Astrocyte of the cerebellum (primary cell): ENCODE data around the gene MAPK7.

Experiments
- DNase-seq: peaks from one replicate; pipeline ENCODE4 v3.0.0-alpha.2; 2011; ENCODE audit warnings: low read depth
- H3K4me3 ChIP-seq: 2 replicates; pipeline ENCODE4 v1.5.1; 2011; ENCODE audit warnings: mild to moderate bottlenecking, low read depth, low read length, moderate library complexity
- in situ Hi-C: cut with HindIII; loops from 2 replicates; pipeline ENCODE4 v1.10.0; 2017; ENCODE audit warnings: low sequenced_read_pairs
- TF ChIP-seq, protein P1 (sequence below): IDR thresholded peaks from 2 replicates; pipeline ENCODE4 v1.5.1; 2012; ENCODE audit warnings: low read length, low read depth, moderate library complexity, mild to moderate bottlenecking; ENCODE audit errors: missing control alignments

Gene MAPK7

GRCh38 chr17:19378416-19379360, at the start of gene MAPK7:
Gene MAPK7 (plus strand): TSS chr17:19378498. CDS start chr17:19378901, 403 bp downstream.
- DNase-seq = no peak
- TF ChIP-seq, protein P1, sequence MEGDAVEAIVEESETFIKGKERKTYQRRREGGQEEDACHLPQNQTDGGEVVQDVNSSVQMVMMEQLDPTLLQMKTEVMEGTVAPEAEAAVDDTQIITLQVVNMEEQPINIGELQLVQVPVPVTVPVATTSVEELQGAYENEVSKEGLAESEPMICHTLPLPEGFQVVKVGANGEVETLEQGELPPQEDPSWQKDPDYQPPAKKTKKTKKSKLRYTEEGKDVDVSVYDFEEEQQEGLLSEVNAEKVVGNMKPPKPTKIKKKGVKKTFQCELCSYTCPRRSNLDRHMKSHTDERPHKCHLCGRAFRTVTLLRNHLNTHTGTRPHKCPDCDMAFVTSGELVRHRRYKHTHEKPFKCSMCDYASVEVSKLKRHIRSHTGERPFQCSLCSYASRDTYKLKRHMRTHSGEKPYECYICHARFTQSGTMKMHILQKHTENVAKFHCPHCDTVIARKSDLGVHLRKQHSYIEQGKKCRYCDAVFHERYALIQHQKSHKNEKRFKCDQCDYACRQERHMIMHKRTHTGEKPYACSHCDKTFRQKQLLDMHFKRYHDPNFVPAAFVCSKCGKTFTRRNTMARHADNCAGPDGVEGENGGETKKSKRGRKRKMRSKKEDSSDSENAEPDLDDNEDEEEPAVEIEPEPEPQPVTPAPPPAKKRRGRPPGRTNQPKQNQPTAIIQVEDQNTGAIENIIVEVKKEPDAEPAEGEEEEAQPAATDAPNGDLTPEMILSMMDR = no peak
- in situ Hi-C loops = no loop called here
- H3K4me3 ChIP-seq = peak within 1 kb of the TSS; percentile 74

DNA sequence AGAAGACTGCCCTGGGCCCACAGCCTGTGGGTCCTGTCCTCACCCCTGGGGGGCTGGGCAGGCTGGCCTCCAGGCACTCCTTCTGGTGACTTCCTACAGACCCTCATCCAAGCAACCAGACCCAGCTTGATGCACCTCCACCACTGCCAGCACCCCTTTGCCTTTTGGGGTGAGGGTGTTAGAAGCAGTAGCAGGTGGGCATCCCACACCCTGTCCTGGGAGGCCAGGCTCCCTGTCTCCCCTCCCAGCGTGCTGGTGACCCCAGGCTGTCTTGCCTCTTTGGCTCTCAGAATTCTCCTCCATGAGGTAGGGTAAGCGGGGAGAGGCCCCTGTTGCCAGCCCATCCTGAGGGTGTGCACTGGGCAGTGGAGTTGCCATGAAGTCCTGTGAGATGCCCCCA, 49.2 kb upstream of the MAPK7 start:
- no peak for DNase-seq
- H3K4me3 ChIP-seq = no peak overlapping the region
- TF ChIP-seq, protein P1 = no peak
- in situ Hi-C loops = no loop called here

DNA sequence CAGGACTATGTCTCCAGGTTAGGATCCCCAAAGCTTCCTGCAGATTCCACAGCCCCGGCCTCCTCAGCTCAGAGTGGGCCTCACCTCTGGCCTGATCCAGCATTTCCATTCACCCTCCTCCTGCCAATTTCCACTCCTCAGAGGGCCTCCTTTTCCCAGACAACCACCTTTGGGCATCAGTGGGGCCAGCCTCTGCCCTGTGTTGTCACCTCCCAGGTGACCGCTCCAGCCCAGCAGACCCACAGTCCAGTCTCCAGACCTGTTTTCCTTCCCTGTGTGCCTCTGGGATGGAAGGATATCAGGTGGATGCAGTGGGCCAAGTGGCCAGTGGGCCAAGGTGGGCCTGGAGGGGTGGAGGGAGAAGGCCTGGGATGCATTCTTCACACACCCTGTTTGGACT, 48.5 kb upstream of the MAPK7 start:
- H3K4me3 ChIP-seq = no peak overlapping the region
- TF ChIP-seq, protein P1 = no peak
- in situ Hi-C loops = no loop called here
- DNase-seq = no peak

GRCh38 chr17:19330271-19330670, 48.0 kb upstream of the MAPK7 start:
- in situ Hi-C loops = no loop called here
- TF ChIP-seq, protein P1 = no peak
- DNase-seq = no peak
- no peak overlapping the region for H3K4me3 ChIP-seq

GRCh38 chr17:19331134-19331533, 47.2 kb upstream of the MAPK7 start:
- TF ChIP-seq, protein P1 = peak; percentile 13
- peak; percentile 72 for DNase-seq
- in situ Hi-C loops = no loop called here

GRCh38 chr17:19331543-19332245, 46.6 kb upstream of the MAPK7 start:
- TF ChIP-seq, protein P1 = no peak
- in situ Hi-C loops = no loop called here
- DNase-seq = no peak
- no peak overlapping the region for H3K4me3 ChIP-seq

More at GRCh38 chr17:19331134-19331533, 47.2 kb upstream of the MAPK7 start:
- no peak overlapping the region for H3K4me3 ChIP-seq
